BJ (cell line): ENCODE measurements around the gene KCNIP2. TPM values are rescaled to one million over a fixed set of nuclear protein-coding genes. Genes with fewer than 3 reads are reported as not detected.
"Not testable (repeated sequence)": the region's sequence is repeated elsewhere in the genome, so short reads cannot be mapped to it uniquely, and the experiment has no call there.

ENCODE experiments used
- CTCF ChIA-PET: fragments of 350-600 bp; formaldehyde crosslinking; extraction: SDS; loops from one replicate; lab custom pipeline; 2021; ENCODE audit warnings: antibody characterized with exemption, inconsistent platforms; lab: Yijun Ruan, JAX
- POLR2A ChIA-PET: fragments of 300-600 bp; sonication (Branson Sonifier 250); formaldehyde crosslinking; extraction: SDS; loops from one replicate; lab custom pipeline; 2021; ENCODE audit warnings: antibody characterized with exemption; lab: Charles Lee
- DNase-seq: peaks from one replicate; pipeline ENCODE4 v3.0.0-alpha.2; 2011; ENCODE audit warnings: low read depth
- H3K27me3 ChIP-seq: 2 replicates; pipeline ENCODE4 v1.6.0; 2011; ENCODE audit warnings: low read length; ENCODE audit not compliant: control insufficient read depth, insufficient read depth
- H3K36me3 ChIP-seq: 2 replicates; pipeline ENCODE4 v1.5.1; 2011; ENCODE audit warnings: low read length; ENCODE audit not compliant: control insufficient read depth, insufficient read depth
- H3K4me3 ChIP-seq: 2 replicates; pipeline ENCODE4 v1.5.1; 2011; ENCODE audit warnings: low read depth, mild to moderate bottlenecking, control low read depth, low read length
- CTCF ChIP-seq: IDR thresholded peaks from 2 replicates; pipeline ENCODE4 v1.5.1; 2011; ENCODE audit warnings: low read depth, mild to moderate bottlenecking, control low read depth, inconsistent platforms, low read length, moderate library complexity; ENCODE audit not compliant: insufficient read depth
- polyA plus RNA-seq: library from polyadenylated mRNA; depleted of rRNA; stranded (reverse); fragments of >200 nt; gene quantifications from 2 replicates; pipeline ENCODE4 v1.2.3, GENCODE V29; 2011

KCNIP2 gene
- polyA plus RNA-seq, 1 experiment = 0.38 TPM

GRCh38 chr10:101803511-101803910 lies 40.1 kb downstream of the KCNIP2 start:
- ChIA-PET CTCF (interaction anchor here (0.9 to 2.1 kb wide), 3 partner anchors 8 to 211 kb away, joined by 3 to 6 read pairs (median 5); no protein-coding TSS in a partner anchor), POLR2A (no interaction called here)
- no peak for TF ChIP-seq CTCF

GRCh38 chr10:101797403-101798059 lies 46.1 kb downstream of the KCNIP2 start:
- DNase-seq = no peak
- Histone ChIP-seq H3K27me3 (no peaks in the 10 kb centered on the region), H3K4me3 (no peak overlapping the region), H3K36me3 (peaks cover 18% of the 10 kb centered on the region)
- no peak for TF ChIP-seq CTCF
- POLR2A ChIA-PET = no interaction called here
- CTCF ChIA-PET = interaction anchor here (1.4 to 3.6 kb wide), 3 partner anchors 14 to 583 kb away, joined by 3 to 21 read pairs (median 5); partner anchors contain the start of gene NPM3

More at GRCh38 chr10:101803511-101803910, 40.1 kb downstream of the KCNIP2 start:
- Histone ChIP-seq H3K36me3 (peaks cover 21% of the 10 kb centered on the region), H3K27me3 (no peaks in the 10 kb centered on the region), H3K4me3 (no peak overlapping the region)
- no peak for DNase-seq

- POLR2A ChIA-PET = no interaction called here
Measured at GRCh38 chr10:101793526-101793925, 50.1 kb downstream of the KCNIP2 start.

GRCh38 chr10:101789686-101790085 lies 53.9 kb downstream of the KCNIP2 start:
- no peak overlapping the region for H3K4me3 ChIP-seq
- POLR2A ChIA-PET = no interaction called here
- CTCF ChIA-PET = interaction anchor here (0.7 to 1.0 kb wide), 2 partner anchors 8 to 11 kb away, joined by 3 read pairs; no protein-coding TSS in a partner anchor
- peaks cover 16% of the 10 kb centered on the region for H3K36me3 ChIP-seq
- no peak for TF ChIP-seq CTCF
- DNase-seq = no peak
- no peaks in the 10 kb centered on the region for H3K27me3 ChIP-seq

More at GRCh38 chr10:101793526-101793925, 50.1 kb downstream of the KCNIP2 start:
- Histone ChIP-seq H3K36me3 (peaks cover 12% of the 10 kb centered on the region), H3K27me3 (no peaks in the 10 kb centered on the region), H3K4me3 (no peak overlapping the region)
- DNase-seq = no peak
- CTCF ChIA-PET = interaction anchor here (1.1 to 1.5 kb wide), 3 partner anchors 12 to 191 kb away, joined by 4 to 5 read pairs (median 4); no protein-coding TSS in a partner anchor
- TF ChIP-seq CTCF = no peak

- CTCF ChIA-PET = interaction anchor here (0.7 kb wide), 1 partner anchor 11 kb away, joined by 3 read pairs; no protein-coding TSS in a partner anchor
- H3K4me3 ChIP-seq, POLR2A ChIA-PET, H3K27me3 ChIP-seq, DNase-seq: not testable (repeated sequence)
- peaks cover 16% of the 10 kb centered on the region for H3K36me3 ChIP-seq
Measured at GRCh38 chr10:101789231-101789630, 54.4 kb downstream of the KCNIP2 start.
